Muscle of leg (tissue), 11 donors: ENCODE measurements around the gene CDC42BPG. TPM values are rescaled to one million over a fixed set of nuclear protein-coding genes. Genes with fewer than 3 reads are reported as not detected.

Experiments used
- DNase-seq: peaks from one replicate; pipeline ENCODE4 v3.0.0; 2013
- H3K27ac ChIP-seq: one replicate; pipeline ENCODE4 v1.5.1; 2013; ENCODE audit warnings: mild to moderate bottlenecking, low read length, control low read depth
- H3K27me3 ChIP-seq: one replicate; pipeline ENCODE4 v1.6.1; 2013; ENCODE audit warnings: low read length; ENCODE audit not compliant: control insufficient read depth, insufficient read depth
- H3K36me3 ChIP-seq: one replicate; pipeline ENCODE4 v1.6.1; 2013; ENCODE audit warnings: low read length; ENCODE audit not compliant: control insufficient read depth, insufficient read depth
- H3K4me1 ChIP-seq: one replicate; pipeline ENCODE4 v1.6.1; 2013; ENCODE audit warnings: low read length; ENCODE audit not compliant: control insufficient read depth, insufficient read depth
- H3K4me3 ChIP-seq: one replicate; pipeline ENCODE4 v1.5.1; 2013; ENCODE audit warnings: low read length, control low read depth
- H3K9me3 ChIP-seq: replicated peaks from 2 replicates; pipeline ENCODE4 v1.6.1; 2013; ENCODE audit warnings: low read depth, low read length; ENCODE audit not compliant: control insufficient read depth
- whole genome bisulfite sequencing: methylation state at CpG from one replicate; pipeline ENCODE4 v1.1.5; 2013; ENCODE audit warnings: missing lambda C conversion rate; ENCODE audit not compliant: insufficient coverage; 5-methylcytosine and 5-hydroxymethylcytosine counted together
- polyA plus RNA-seq, 8 donors: library from polyadenylated mRNA; unstranded; fragments of 120-200 nt; gene quantifications; one replicate each; pipeline versions ENCODE4 v1.2.1 to v1.2.3, GENCODE V29; 2013; ENCODE audit warnings: inconsistent platforms in 1 of 8, low replicate concordance in 1 of 8; ENCODE audit not compliant: insufficient read length in 8 of 8, insufficient read depth in 1 of 8
- total RNA-seq: library from RNA; stranded (reverse); fragments of 120-200 nt; gene quantifications from one replicate; pipeline ENCODE4 v1.2.4, GENCODE V29; 2013

CDC42BPG gene
- total and polyA plus RNA-seq, 9 donors, result 0.35 to 2.3 (median 0.95) TPM

DNA sequence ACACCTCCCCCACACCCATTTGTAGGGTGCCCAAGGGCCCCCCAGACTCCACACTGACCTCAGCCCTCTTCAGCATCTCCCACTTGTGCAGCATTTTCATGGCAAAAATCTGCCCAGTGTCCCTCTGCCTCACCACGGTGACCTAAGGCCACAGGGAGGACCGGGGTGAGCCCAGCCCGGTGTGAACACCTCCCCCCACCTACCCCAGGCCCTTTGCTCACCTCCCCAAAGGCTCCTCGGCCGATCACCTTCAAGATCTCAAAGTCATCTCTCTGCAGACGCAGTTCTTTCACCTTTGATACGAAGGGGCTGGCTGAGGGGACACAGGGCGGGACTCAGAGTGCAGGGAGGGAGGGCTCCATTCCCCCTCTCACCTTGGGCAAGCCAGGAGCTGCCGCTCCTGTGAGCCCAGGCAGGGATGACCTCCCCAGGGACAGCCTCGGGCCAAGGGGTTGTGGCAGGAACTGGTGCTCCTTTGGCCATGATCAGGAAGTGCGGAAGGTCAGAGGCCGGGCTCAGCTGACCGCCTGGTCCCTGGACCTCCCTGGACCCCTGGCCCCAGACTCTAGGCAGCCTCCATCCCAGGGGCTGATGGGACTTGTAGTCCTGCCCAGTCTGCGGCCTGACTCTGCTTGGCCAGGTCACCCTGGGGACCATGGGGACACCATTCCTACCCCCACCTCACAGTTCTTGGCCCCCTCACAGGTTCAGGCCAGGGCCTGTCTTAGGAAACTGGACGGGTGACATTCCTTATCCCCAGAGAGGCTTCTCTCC, 2.7 kb downstream of the CDC42BPG start:
- no peaks in the 10 kb centered on the region for H3K36me3 ChIP-seq
- no peak overlapping the region for H3K4me3 ChIP-seq
- no peak overlapping the region for H3K27ac ChIP-seq
- peaks cover 13% of the 10 kb centered on the region for H3K4me1 ChIP-seq
- WGBS, result 49% methylated on average over 4 of the region's 15 CpGs
- no peak for DNase-seq
- no peaks in the 10 kb centered on the region for H3K27me3 ChIP-seq
- H3K9me3 ChIP-seq, result no peaks in the 10 kb centered on the region

- no peaks in the 10 kb centered on the region for H3K27me3 ChIP-seq
- no peaks in the 10 kb centered on the region for H3K36me3 ChIP-seq
- peaks cover 11% of the 10 kb centered on the region for H3K4me1 ChIP-seq
- no peak overlapping the region for H3K27ac ChIP-seq
- no peaks in the 10 kb centered on the region for H3K9me3 ChIP-seq
- H3K4me3 ChIP-seq, result no peak overlapping the region
- WGBS, result 70% methylated on average over 10 of the region's 24 CpGs
- DNase-seq, result no peak
These were observed 4.3 kb downstream of the CDC42BPG start for GRCh38 chr11:64839887-64840782.

DNA sequence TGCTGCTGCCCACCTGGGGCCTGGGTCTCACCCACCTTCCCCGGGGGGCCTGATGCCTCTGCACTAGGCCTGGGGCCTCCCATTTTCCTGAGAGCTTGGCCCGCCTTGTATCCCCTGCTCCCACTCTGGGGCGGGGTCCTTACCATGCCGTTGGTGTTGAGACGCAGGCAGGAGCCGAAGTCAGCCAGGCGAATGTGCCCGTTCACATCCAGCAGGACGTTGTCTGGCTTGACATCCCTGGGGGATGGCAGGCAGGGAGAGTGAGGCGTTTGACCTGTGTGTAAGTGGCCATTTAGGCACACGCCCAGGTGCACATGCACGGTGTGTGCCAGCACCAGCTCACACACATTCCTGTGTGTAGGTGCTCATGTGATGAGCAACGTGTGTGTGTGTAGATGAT, 5.1 kb downstream of the CDC42BPG start:
- DNase-seq, result no peak
- no peaks in the 10 kb centered on the region for H3K9me3 ChIP-seq
- H3K27me3 ChIP-seq, result no peaks in the 10 kb centered on the region
- H3K4me3 ChIP-seq, result no peak overlapping the region
- H3K4me1 ChIP-seq, result peaks cover 6% of the 10 kb centered on the region
- no peaks in the 10 kb centered on the region for H3K36me3 ChIP-seq
- H3K27ac ChIP-seq, result no peak overlapping the region
- 86% methylated on average over 8 of the region's 13 CpGs for WGBS

- Histone ChIP-seq H3K27me3 (no peaks in the 10 kb centered on the region), H3K36me3 (no peaks in the 10 kb centered on the region), H3K9me3 (no peaks in the 10 kb centered on the region), H3K27ac (no peak overlapping the region), H3K4me3 (no peak overlapping the region), H3K4me1 (peaks cover 2% of the 10 kb centered on the region)
- no peak for DNase-seq
- 91% methylated on average over 16 of the region's 28 CpGs for WGBS
These were observed 5.7 kb downstream of the CDC42BPG start for GRCh38 chr11:64838600-64839334.

- no peak overlapping the region for H3K27ac ChIP-seq
- H3K4me1 ChIP-seq, result no peaks in the 10 kb centered on the region
- WGBS, result 87% methylated on average over 8 of the region's 10 CpGs
- no peaks in the 10 kb centered on the region for H3K36me3 ChIP-seq
- H3K9me3 ChIP-seq, result no peaks in the 10 kb centered on the region
- H3K4me3 ChIP-seq, result no peak overlapping the region
- DNase-seq, result no peak
- no peaks in the 10 kb centered on the region for H3K27me3 ChIP-seq
These were observed 6.5 kb downstream of the CDC42BPG start for GRCh38 chr11:64837887-64838351.

DNA sequence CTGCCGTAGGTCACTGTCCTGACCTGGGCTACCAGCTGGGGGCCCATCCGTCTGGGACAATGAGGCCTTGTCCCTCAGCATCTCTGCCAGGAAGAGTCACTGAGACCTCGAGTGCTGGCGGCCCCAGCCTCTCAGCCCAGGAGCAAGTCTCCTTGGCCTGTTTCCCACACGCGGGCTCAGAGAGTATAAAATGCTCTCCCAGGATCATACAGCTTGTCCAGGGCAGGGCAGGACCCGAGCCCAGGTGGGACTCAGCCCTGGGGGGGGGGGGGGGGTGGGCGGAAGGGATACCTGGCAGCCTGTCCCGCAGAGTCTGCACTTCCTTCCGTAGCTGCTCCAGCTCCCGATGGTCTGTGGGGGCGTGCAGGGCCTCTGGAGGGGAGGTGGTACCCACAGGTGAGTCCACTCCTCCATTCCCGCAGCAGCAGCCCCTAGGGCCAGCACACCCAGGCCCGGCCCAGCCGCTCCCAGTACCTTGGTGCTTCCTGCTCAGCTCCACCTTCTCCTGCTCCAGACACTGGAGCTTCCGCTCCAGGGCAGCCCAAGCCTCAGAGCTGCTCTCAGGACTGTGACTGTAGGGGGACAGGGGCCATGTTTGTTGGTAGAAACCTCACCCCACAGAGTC, 7.9 kb downstream of the CDC42BPG start:
- DNase-seq, result no peak
- H3K4me1 ChIP-seq, result no peaks in the 10 kb centered on the region
- no peak overlapping the region for H3K27ac ChIP-seq
- H3K9me3 ChIP-seq, result no peaks in the 10 kb centered on the region
- no peak overlapping the region for H3K4me3 ChIP-seq
- H3K36me3 ChIP-seq, result no peaks in the 10 kb centered on the region
- 65% methylated on average over 8 of the region's 16 CpGs for WGBS
- H3K27me3 ChIP-seq, result no peaks in the 10 kb centered on the region

GRCh38 chr11:64835616-64836447, 8.6 kb downstream of the CDC42BPG start:
- WGBS, result 83% methylated on average over 11 of the region's 17 CpGs
- no peak for DNase-seq
- H3K27ac ChIP-seq, result no peak overlapping the region
- no peaks in the 10 kb centered on the region for H3K4me1 ChIP-seq
- H3K9me3 ChIP-seq, result no peaks in the 10 kb centered on the region
- H3K4me3 ChIP-seq, result no peak overlapping the region
- H3K27me3 ChIP-seq, result no peaks in the 10 kb centered on the region
- H3K36me3 ChIP-seq, result no peaks in the 10 kb centered on the region

DNA sequence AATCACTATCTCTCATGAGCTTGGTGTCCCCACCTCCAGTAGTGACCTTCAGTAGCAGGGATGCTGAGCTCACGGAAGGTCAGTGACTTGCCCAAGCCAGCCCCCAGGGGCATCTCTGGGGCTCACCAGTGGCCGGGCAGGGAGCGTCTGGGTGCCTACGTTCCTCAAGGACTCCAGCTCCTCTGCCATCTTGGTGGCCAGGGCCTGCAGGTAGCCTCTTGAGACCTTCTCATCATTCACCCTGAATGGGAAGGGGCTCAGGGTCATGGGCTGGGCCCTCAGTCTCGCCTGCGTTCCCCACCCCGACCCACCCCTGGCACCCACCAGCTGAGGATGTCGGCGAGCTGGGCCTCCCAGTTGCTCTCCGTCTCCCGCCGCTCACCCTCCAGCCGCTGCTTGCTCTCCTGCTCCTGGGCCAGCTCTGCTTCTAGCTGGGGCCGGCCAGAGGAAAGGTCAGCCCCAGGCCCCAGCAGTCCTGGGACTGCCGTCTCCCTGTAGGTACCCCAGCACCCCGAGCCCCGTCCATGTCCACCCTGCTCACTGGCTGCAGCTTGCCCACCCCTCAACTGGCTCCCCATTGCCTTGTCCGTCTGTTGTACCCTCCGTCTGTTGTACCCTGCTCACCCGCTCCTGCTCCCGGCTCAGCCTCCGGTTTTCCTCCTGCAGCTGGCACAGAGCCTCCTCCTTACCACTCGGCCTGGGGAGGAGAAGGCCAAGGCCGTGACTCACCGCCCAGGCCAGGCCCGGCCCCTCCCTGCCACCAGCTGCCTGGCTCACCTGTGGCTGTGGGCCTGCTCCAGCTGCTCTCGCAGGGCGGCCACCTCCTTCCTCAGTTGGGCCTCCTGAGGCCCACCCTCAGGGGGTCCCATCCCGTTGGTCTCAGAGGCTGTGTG, 9.5 kb downstream of the CDC42BPG start:
- no peak overlapping the region for H3K4me3 ChIP-seq
- H3K9me3 ChIP-seq, result no peaks in the 10 kb centered on the region
- H3K4me1 ChIP-seq, result no peaks in the 10 kb centered on the region
- no peaks in the 10 kb centered on the region for H3K27me3 ChIP-seq
- no peaks in the 10 kb centered on the region for H3K36me3 ChIP-seq
- DNase-seq, result no peak
- WGBS, result 80% methylated on average over 26 of the region's 29 CpGs
- H3K27ac ChIP-seq, result no peak overlapping the region
